Activated naive CD4-positive, alpha-beta T cell treated with anti-CD3 and anti-CD28 coated beads for 36 hours (primary cell): ENCODE measurements around the gene CST3. TPM values are rescaled to one million over a fixed set of nuclear protein-coding genes. Genes with fewer than 3 reads are reported as not detected.
"Not testable (repeated sequence)": the region's sequence is repeated elsewhere in the genome, so short reads cannot be mapped to it uniquely, and the experiment has no call there.

Experiments used
- CTCF ChIA-PET: fragments of 350-600 bp; sonication (Branson Sonifier 250); formaldehyde crosslinking; loops from one replicate; lab custom pipeline; 2021; ENCODE audit warnings: antibody characterized with exemption; lab: Charles Lee
- DNase-seq: peaks from one replicate; pipeline ENCODE4 v3.0.0-alpha.2; 2020
- H3K27ac Mint-ChIP-seq: one replicate; pipeline ENCODE4 v1.8.0; 2021; ENCODE audit warnings: mild to moderate bottlenecking, mixed read lengths
- H3K27me3 Mint-ChIP-seq: one replicate; pipeline ENCODE4 v1.8.0; 2021; ENCODE audit warnings: low read depth, mixed read lengths
- H3K36me3 Mint-ChIP-seq: one replicate; pipeline ENCODE4 v1.8.0; 2021; ENCODE audit warnings: low read depth, mixed read lengths
- H3K4me1 Mint-ChIP-seq: one replicate; pipeline ENCODE4 v1.8.0; 2021; ENCODE audit warnings: low read depth, mixed read lengths
- H3K4me3 Mint-ChIP-seq: one replicate; pipeline ENCODE4 v1.8.0; 2021; ENCODE audit warnings: mild to moderate bottlenecking, moderate library complexity, mixed read lengths
- H3K9me3 Mint-ChIP-seq: one replicate; pipeline ENCODE4 v1.8.0; 2021; ENCODE audit warnings: mixed read lengths
- intact Hi-C: fragments of 100-400 bp; cut with micrococcal nuclease; formaldehyde crosslinking; loops from one replicate; pipeline ENCODE4 v1.15.1; 2023
- total RNA-seq, 2 experiments: library from RNA; stranded (reverse); gene quantifications; one replicate each; pipeline ENCODE4 v1.2.3, GENCODE V29; 2021

The CST3 gene
- total RNA-seq, 2 experiments from 2014 or later = 0.35 TPM; not detected in 1

GRCh38 chr20:23659610-23659988 is 21.8 kb upstream of the CST3 start:
- intact Hi-C loops, H3K9me3 Mint-ChIP-seq, H3K27me3 Mint-ChIP-seq, H3K4me1 Mint-ChIP-seq, CTCF ChIA-PET, DNase-seq, H3K27ac Mint-ChIP-seq, H3K4me3 Mint-ChIP-seq, H3K36me3 Mint-ChIP-seq: not testable (repeated sequence)

- Mint-ChIP-seq H3K4me3 (no peak overlapping the region), H3K27ac (no peak overlapping the region), H3K9me3 (no peaks in the 10 kb centered on the region), H3K36me3 (no peaks in the 10 kb centered on the region), H3K27me3 (peaks cover 3% of the 10 kb centered on the region), H3K4me1 (no peaks in the 10 kb centered on the region)
- CTCF ChIA-PET = interaction anchor here (0.6 kb wide), 1 partner anchor 178 kb away, joined by 3 read pairs; no protein-coding TSS in a partner anchor
- no peak for DNase-seq
- intact Hi-C loops = no loop called here
Observed at GRCh38 chr20:23658989-23659609, 21.3 kb upstream of the CST3 start.

GRCh38 chr20:23658336-23658735 is 20.6 kb upstream of the CST3 start:
- H3K36me3 Mint-ChIP-seq = no peaks in the 10 kb centered on the region
- no peak for DNase-seq
- CTCF ChIA-PET = interaction anchor here (0.6 kb wide), 1 partner anchor 178 kb away, joined by 3 read pairs; no protein-coding TSS in a partner anchor
- no peaks in the 10 kb centered on the region for H3K4me1 Mint-ChIP-seq
- H3K27me3 Mint-ChIP-seq = peaks cover 8% of the 10 kb centered on the region
- H3K9me3 Mint-ChIP-seq = no peaks in the 10 kb centered on the region
- intact Hi-C loops = no loop called here
- H3K27ac Mint-ChIP-seq = no peak overlapping the region
- no peak overlapping the region for H3K4me3 Mint-ChIP-seq

GRCh38 chr20:23657202-23657601 is 19.4 kb upstream of the CST3 start:
- H3K27me3 Mint-ChIP-seq = peaks cover 12% of the 10 kb centered on the region
- H3K36me3 Mint-ChIP-seq = no peaks in the 10 kb centered on the region
- H3K27ac Mint-ChIP-seq = no peak overlapping the region
- no peaks in the 10 kb centered on the region for H3K9me3 Mint-ChIP-seq
- CTCF ChIA-PET = no interaction called here
- no peaks in the 10 kb centered on the region for H3K4me1 Mint-ChIP-seq
- intact Hi-C loops = no loop called here
- H3K4me3 Mint-ChIP-seq = no peak overlapping the region
- DNase-seq = no peak

- Mint-ChIP-seq H3K27ac (no peak overlapping the region), H3K27me3 (peaks cover 12% of the 10 kb centered on the region), H3K9me3 (no peaks in the 10 kb centered on the region), H3K36me3 (no peaks in the 10 kb centered on the region), H3K4me1 (no peaks in the 10 kb centered on the region), H3K4me3 (no peak overlapping the region)
- CTCF ChIA-PET = no interaction called here
- DNase-seq = no peak
- intact Hi-C loops = no loop called here
Observed at GRCh38 chr20:23656372-23656771, 18.6 kb upstream of the CST3 start.

GRCh38 chr20:23655491-23656211 is 17.9 kb upstream of the CST3 start:
- CTCF ChIA-PET = no interaction called here
- Mint-ChIP-seq H3K9me3 (no peaks in the 10 kb centered on the region), H3K27ac (no peak overlapping the region), H3K4me1 (no peaks in the 10 kb centered on the region), H3K4me3 (no peak overlapping the region), H3K27me3 (peaks cover 12% of the 10 kb centered on the region), H3K36me3 (no peaks in the 10 kb centered on the region)
- DNase-seq = no peak
- intact Hi-C loops = no loop called here

GRCh38 chr20:23654717-23655116 is 17.0 kb upstream of the CST3 start:
- no peak overlapping the region for H3K27ac Mint-ChIP-seq
- H3K4me3 Mint-ChIP-seq = no peak overlapping the region
- intact Hi-C loops = no loop called here
- H3K4me1 Mint-ChIP-seq = no peaks in the 10 kb centered on the region
- no peaks in the 10 kb centered on the region for H3K36me3 Mint-ChIP-seq
- DNase-seq = no peak
- H3K9me3 Mint-ChIP-seq = no peaks in the 10 kb centered on the region
- CTCF ChIA-PET = no interaction called here
- H3K27me3 Mint-ChIP-seq = peaks cover 12% of the 10 kb centered on the region

GRCh38 chr20:23654000-23654399 is 16.2 kb upstream of the CST3 start:
- CTCF ChIA-PET = interaction anchor here (1.6 kb wide), 1 partner anchor 15 kb away, joined by 3 read pairs; no protein-coding TSS in a partner anchor
- intact Hi-C loops = no loop called here
- peaks cover 12% of the 10 kb centered on the region for H3K27me3 Mint-ChIP-seq
- H3K4me1 Mint-ChIP-seq = no peaks in the 10 kb centered on the region
- no peak overlapping the region for H3K4me3 Mint-ChIP-seq
- H3K27ac Mint-ChIP-seq = no peak overlapping the region
- no peak for DNase-seq
- no peaks in the 10 kb centered on the region for H3K36me3 Mint-ChIP-seq
- H3K9me3 Mint-ChIP-seq = no peaks in the 10 kb centered on the region

- no peaks in the 10 kb centered on the region for H3K36me3 Mint-ChIP-seq
- CTCF ChIA-PET = interaction anchor here (1.6 kb wide), 1 partner anchor 15 kb away, joined by 3 read pairs; no protein-coding TSS in a partner anchor
- peaks cover 12% of the 10 kb centered on the region for H3K27me3 Mint-ChIP-seq
- H3K4me1 Mint-ChIP-seq = no peaks in the 10 kb centered on the region
- no peaks in the 10 kb centered on the region for H3K9me3 Mint-ChIP-seq
- no peak for DNase-seq
- intact Hi-C loops = no loop called here
- H3K4me3 Mint-ChIP-seq = no peak overlapping the region
- H3K27ac Mint-ChIP-seq = no peak overlapping the region
Observed at GRCh38 chr20:23653400-23653938, 15.7 kb upstream of the CST3 start.

- Mint-ChIP-seq H3K36me3 (no peaks in the 10 kb centered on the region), H3K27ac (no peak overlapping the region), H3K4me3 (no peak overlapping the region), H3K4me1 (no peaks in the 10 kb centered on the region), H3K27me3 (peaks cover 12% of the 10 kb centered on the region), H3K9me3 (no peaks in the 10 kb centered on the region)
- DNase-seq = no peak
- CTCF ChIA-PET = interaction anchor here (1.6 kb wide), 1 partner anchor 16 kb away, joined by 3 read pairs; no protein-coding TSS in a partner anchor
- intact Hi-C loops = no loop called here
Observed at GRCh38 chr20:23652926-23653325, 15.2 kb upstream of the CST3 start.

GRCh38 chr20:23652371-23652770 is 14.6 kb upstream of the CST3 start:
- H3K4me3 Mint-ChIP-seq = no peak overlapping the region
- intact Hi-C loops = no loop called here
- H3K4me1 Mint-ChIP-seq = no peaks in the 10 kb centered on the region
- no peak for DNase-seq
- H3K36me3 Mint-ChIP-seq = no peaks in the 10 kb centered on the region
- peaks cover 12% of the 10 kb centered on the region for H3K27me3 Mint-ChIP-seq
- no peaks in the 10 kb centered on the region for H3K9me3 Mint-ChIP-seq
- no peak overlapping the region for H3K27ac Mint-ChIP-seq
- CTCF ChIA-PET = interaction anchor here (1.6 kb wide), 1 partner anchor 16 kb away, joined by 3 read pairs; no protein-coding TSS in a partner anchor

- intact Hi-C loops = no loop called here
- no peak overlapping the region for H3K4me3 Mint-ChIP-seq
- H3K36me3 Mint-ChIP-seq = no peaks in the 10 kb centered on the region
- no peaks in the 10 kb centered on the region for H3K9me3 Mint-ChIP-seq
- peaks cover 10% of the 10 kb centered on the region for H3K27me3 Mint-ChIP-seq
- no peak for DNase-seq
- no peaks in the 10 kb centered on the region for H3K4me1 Mint-ChIP-seq
- CTCF ChIA-PET = no interaction called here
- H3K27ac Mint-ChIP-seq = no peak overlapping the region
Observed at GRCh38 chr20:23651117-23651516, 13.4 kb upstream of the CST3 start.
